ENCODE data around the gene ZC3HAV1. TPM values are rescaled to one million over a fixed set of nuclear protein-coding genes. Genes with fewer than 3 reads are reported as not detected.

ZC3HAV1 gene
- total RNA-seq, 4 donors from 2014 or later = 30.3 to 38.2 (median 31.7) TPM

- H3K4me1 ChIP-seq = peaks cover 0 to 11% (median 0%) of the 10 kb centered on the region in 4 donors
- TF ChIP-seq EP300 (IDR thresholded peaks at IDR 0.05) (no peak), CTCF (IDR thresholded peaks at IDR 0.05) (no peak), POLR2A (IDR thresholded peaks at IDR 0.05) (no peak)
- no peaks in the 10 kb centered on the region for H3K27me3 ChIP-seq
- no peaks in the 10 kb centered on the region for H3K9me3 ChIP-seq
- H3K36me3 ChIP-seq = peaks cover 0 to 59% (median 0%) of the 10 kb centered on the region in 3 donors
- H3K4me3 ChIP-seq = no peak overlapping the region
- 76 to 83% methylated on average over 14 of the region's 14 CpGs for WGBS, 2 donors
- DNase-seq (ENCODE audit: low spot score in 2 of 2) = no peak
- no peak overlapping the region for H3K27ac ChIP-seq
These were observed 65.4 kb downstream of the ZC3HAV1 start for GRCh38 chr7:139043823-139044812.

- TF ChIP-seq POLR2A (IDR thresholded peaks at IDR 0.05) = no peak
- TF ChIP-seq EP300 (IDR thresholded peaks at IDR 0.05) = no peak
- no peak for TF ChIP-seq CTCF (IDR thresholded peaks at IDR 0.05)
- Histone ChIP-seq H3K4me3 (no peak overlapping the region), H3K4me1 (peaks cover 0 to 11% (median 2%) of the 10 kb centered on the region in 4 donors), H3K27me3 (no peaks in the 10 kb centered on the region), H3K36me3 (peaks cover 0 to 33% (median 0%) of the 10 kb centered on the region in 3 donors), H3K9me3 (no peaks in the 10 kb centered on the region), H3K27ac (no peak overlapping the region)
- no peak for DNase-seq (ENCODE audit: low spot score in 2 of 2)
- WGBS, 2 donors = 45 to 53% methylated on average over 6 of the region's 6 CpGs
These were observed 68.0 kb downstream of the ZC3HAV1 start for GRCh38 chr7:139041378-139042085.

GRCh38 chr7:139038691-139039090 lies 70.8 kb downstream of the ZC3HAV1 start:
- H3K27ac ChIP-seq = no peak overlapping the region
- H3K4me1 ChIP-seq = peaks cover 0 to 18% (median 12%) of the 10 kb centered on the region in 4 donors
- H3K36me3 ChIP-seq = peaks cover 0 to 11% (median 0%) of the 10 kb centered on the region in 3 donors
- H3K9me3 ChIP-seq = no peaks in the 10 kb centered on the region
- TF ChIP-seq EP300 (IDR thresholded peaks at IDR 0.05) = no peak
- no peak for TF ChIP-seq CTCF (IDR thresholded peaks at IDR 0.05)
- TF ChIP-seq POLR2A (IDR thresholded peaks at IDR 0.05) = no peak
- H3K27me3 ChIP-seq = no peaks in the 10 kb centered on the region
- 79 to 89% methylated on average over 2 of the region's 2 CpGs for WGBS, 2 donors
- H3K4me3 ChIP-seq = no peak overlapping the region
- DNase-seq (ENCODE audit: low spot score in 2 of 2) = no peak

- Histone ChIP-seq H3K36me3 (peaks cover 0 to 18% (median 0%) of the 10 kb centered on the region in 3 donors), H3K27me3 (no peaks in the 10 kb centered on the region), H3K4me1 (peaks cover 0 to 18% (median 12%) of the 10 kb centered on the region in 4 donors), H3K27ac (no peak overlapping the region), H3K4me3 (no peak overlapping the region), H3K9me3 (no peaks in the 10 kb centered on the region)
- WGBS, 2 donors = 74 to 81% methylated on average over 3 of the region's 3 CpGs
- TF ChIP-seq CTCF (IDR thresholded peaks at IDR 0.05) (no peak), POLR2A (IDR thresholded peaks at IDR 0.05) (no peak), EP300 (IDR thresholded peaks at IDR 0.05) (no peak)
- DNase-seq (ENCODE audit: low spot score in 2 of 2) = no peak
These were observed 72.6 kb downstream of the ZC3HAV1 start for GRCh38 chr7:139036901-139037300.
